Liver (tissue), 9 donors: ENCODE results near the gene PCYT2. TPM values are rescaled to one million over a fixed set of nuclear protein-coding genes. Genes with fewer than 3 reads are reported as not detected.

Experiments used
- DNase-seq: peaks from one replicate; pipeline ENCODE4 v3.0.0-alpha.2; 2017; ENCODE audit warnings: low spot score
- H3K27ac ChIP-seq, 2 donors: one replicate each; pipeline ENCODE4 v1.7.0; 2013; ENCODE audit warnings: inconsistent platforms in 2 of 2, low read length in 2 of 2, control low read depth in 1 of 2, low read depth in 1 of 2, mild to moderate bottlenecking in 1 of 2
- H3K27me3 ChIP-seq, 4 donors: one replicate each; pipeline versions ENCODE4 v1.6.1 to v1.7.0; 2013; ENCODE audit warnings: low read length in 3 of 4, inconsistent platforms in 1 of 4, mild to moderate bottlenecking in 1 of 4, moderate library complexity in 1 of 4; ENCODE audit not compliant: control insufficient read depth in 4 of 4, insufficient read depth in 4 of 4
- H3K36me3 ChIP-seq, 4 donors: one replicate each; pipeline versions ENCODE4 v1.6.1 to v1.7.0; 2013; ENCODE audit warnings: low read length in 3 of 4, mild to moderate bottlenecking in 3 of 4, low read depth in 1 of 4, moderate library complexity in 1 of 4; ENCODE audit not compliant: control insufficient read depth in 4 of 4, insufficient read depth in 3 of 4
- H3K4me1 ChIP-seq, 4 donors: one replicate each; pipeline versions ENCODE4 v1.6.1 to v1.7.0; 2013; ENCODE audit warnings: low read length in 3 of 4, mild to moderate bottlenecking in 3 of 4, moderate library complexity in 1 of 4; ENCODE audit not compliant: control insufficient read depth in 4 of 4, insufficient read depth in 4 of 4
- H3K4me3 ChIP-seq, 3 donors: one replicate each; pipeline versions ENCODE4 v1.6.1 to v1.7.0; 2013; ENCODE audit warnings: low read length in 3 of 3, control low read depth in 1 of 3, low read depth in 1 of 3, mild to moderate bottlenecking in 1 of 3
- H3K9ac ChIP-seq, 2 donors: one replicate each; pipeline ENCODE4 v1.7.0; 2013; ENCODE audit warnings: low read length in 2 of 2, mild to moderate bottlenecking in 2 of 2, moderate library complexity in 2 of 2, control low read depth in 1 of 2, low read depth in 1 of 2
- H3K9me3 ChIP-seq, 4 donors: one replicate each; pipeline versions ENCODE4 v1.6.1 to v1.7.0; 2013; ENCODE audit warnings: low read length in 3 of 4; ENCODE audit not compliant: control insufficient read depth in 4 of 4
- HNF4A ChIP-seq, 2 donors: conservative IDR thresholded peaks; 2 replicates each; pipeline ENCODE4 v1.6.1; 2016; ENCODE audit warnings: antibody characterized with exemption in 2 of 2, mild to moderate bottlenecking in 2 of 2
- HNF4G ChIP-seq: IDR thresholded peaks from 2 replicates; pipeline ENCODE4 v1.6.1; 2016; ENCODE audit warnings: antibody characterized with exemption
- JUND ChIP-seq, 2 donors: IDR thresholded peaks; 2 replicates each; pipeline ENCODE4 v1.6.1; 2016; ENCODE audit warnings: antibody characterized with exemption in 2 of 2
- NR2F2 ChIP-seq: IDR thresholded peaks from 2 replicates; pipeline ENCODE4 v1.6.1; 2016; ENCODE audit warnings: antibody characterized with exemption
- RAD21 ChIP-seq, 2 donors: IDR thresholded peaks; 2 replicates each; pipeline ENCODE4 v1.6.1; 2016; ENCODE audit warnings: antibody characterized with exemption in 2 of 2, mild to moderate bottlenecking in 2 of 2
- RXRA ChIP-seq, 2 donors: IDR thresholded peaks; 2 replicates each; pipeline ENCODE4 v1.6.1; 2017 to 2018; ENCODE audit warnings: antibody characterized with exemption in 2 of 2, mild to moderate bottlenecking in 1 of 2
- TAF1 ChIP-seq: conservative IDR thresholded peaks from 2 replicates; pipeline ENCODE4 v1.6.1; 2016; ENCODE audit warnings: antibody characterized with exemption, mild to moderate bottlenecking
- WGBS: extraction: QIAGEN DNeasy Blood & Tissue Kit; methylation state at CpG from one replicate; pipeline ENCODE4 v1.1.7; 2013; 5-methylcytosine and 5-hydroxymethylcytosine counted together
- polyA plus RNA-seq, 2 donors: library from polyadenylated mRNA; stranded (reverse) in 1 of 2; unstranded in 1 of 2; fragments of 200-250 nt in 1 of 2; fragments of >200 nt in 1 of 2; fragmentation: Nextera tagmentation in 1 of 2; extraction: Ambion mirVana in 1 of 2; gene quantifications; one replicate each; pipeline versions ENCODE4 v1.2.1 to v1.2.3, GENCODE V29; 2013 to 2015
- total RNA-seq, 2 donors: library from RNA; depleted of rRNA; stranded (reverse); fragments of >200 nt; gene quantifications; one replicate each; pipeline ENCODE4 v1.2.3, GENCODE V29; 2014
- TF ChIP-seq, protein P1 (sequence below): IDR thresholded peaks from 2 replicates; pipeline ENCODE4 v1.6.1; 2016; ENCODE audit warnings: antibody characterized with exemption
- TF ChIP-seq, protein P2 (sequence below): IDR thresholded peaks from 2 replicates; pipeline ENCODE4 v1.6.1; 2016; ENCODE audit warnings: antibody characterized with exemption, mild to moderate bottlenecking
- TF ChIP-seq, protein P3 (sequence below): IDR thresholded peaks from 2 replicates; pipeline ENCODE4 v1.6.1; 2016; ENCODE audit warnings: antibody characterized with exemption
- donor health status: healthy.
- donor health status: healthy.
- donor health status: healthy.
- donor health status: healthy.
- donor health status: healthy.

Gene PCYT2
- total and polyA plus RNA-seq, 4 donors, result 63.9 to 101 (median 88.4) TPM

DNA sequence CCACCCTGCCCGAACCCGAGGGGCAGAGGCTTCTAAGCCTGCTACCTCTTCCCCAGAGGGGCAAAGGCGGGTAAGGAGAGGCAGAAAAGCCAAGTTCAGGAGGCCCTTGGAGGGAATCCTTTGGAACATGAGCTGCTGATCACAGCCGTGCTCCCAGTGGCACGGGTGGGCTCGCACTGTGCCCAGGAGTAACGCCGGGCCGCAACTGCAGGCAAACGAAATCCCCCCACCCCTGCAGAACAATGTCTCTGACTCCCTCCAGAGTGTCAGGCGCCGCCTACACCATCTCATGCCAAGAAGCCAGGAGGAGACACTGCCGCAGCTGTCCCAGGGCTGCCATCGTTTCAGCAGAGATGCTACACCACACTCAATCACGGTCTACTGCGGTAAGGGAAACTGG lies 59.8 kb downstream of the PCYT2 start:
- Histone ChIP-seq H3K4me1 (peaks cover 0 to 15% (median 11%) of the 10 kb centered on the region in 4 donors), H3K36me3 (peaks cover 34 to 50% (median 42%) of the 10 kb centered on the region in 4 donors), H3K4me3 (no peak overlapping the region), H3K27ac (no peak overlapping the region), H3K9ac (no peak overlapping the region), H3K9me3 (no peaks in the 10 kb centered on the region), H3K27me3 (no peaks in the 10 kb centered on the region)
- WGBS, result 96% methylated on average over 16 of the region's 16 CpGs
- TF ChIP-seq RAD21 (IDR thresholded peaks at IDR 0.05), result no peak
- TF ChIP-seq, protein P1, sequence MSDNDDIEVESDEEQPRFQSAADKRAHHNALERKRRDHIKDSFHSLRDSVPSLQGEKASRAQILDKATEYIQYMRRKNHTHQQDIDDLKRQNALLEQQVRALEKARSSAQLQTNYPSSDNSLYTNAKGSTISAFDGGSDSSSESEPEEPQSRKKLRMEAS, result no peak
- TF ChIP-seq, protein P2, sequence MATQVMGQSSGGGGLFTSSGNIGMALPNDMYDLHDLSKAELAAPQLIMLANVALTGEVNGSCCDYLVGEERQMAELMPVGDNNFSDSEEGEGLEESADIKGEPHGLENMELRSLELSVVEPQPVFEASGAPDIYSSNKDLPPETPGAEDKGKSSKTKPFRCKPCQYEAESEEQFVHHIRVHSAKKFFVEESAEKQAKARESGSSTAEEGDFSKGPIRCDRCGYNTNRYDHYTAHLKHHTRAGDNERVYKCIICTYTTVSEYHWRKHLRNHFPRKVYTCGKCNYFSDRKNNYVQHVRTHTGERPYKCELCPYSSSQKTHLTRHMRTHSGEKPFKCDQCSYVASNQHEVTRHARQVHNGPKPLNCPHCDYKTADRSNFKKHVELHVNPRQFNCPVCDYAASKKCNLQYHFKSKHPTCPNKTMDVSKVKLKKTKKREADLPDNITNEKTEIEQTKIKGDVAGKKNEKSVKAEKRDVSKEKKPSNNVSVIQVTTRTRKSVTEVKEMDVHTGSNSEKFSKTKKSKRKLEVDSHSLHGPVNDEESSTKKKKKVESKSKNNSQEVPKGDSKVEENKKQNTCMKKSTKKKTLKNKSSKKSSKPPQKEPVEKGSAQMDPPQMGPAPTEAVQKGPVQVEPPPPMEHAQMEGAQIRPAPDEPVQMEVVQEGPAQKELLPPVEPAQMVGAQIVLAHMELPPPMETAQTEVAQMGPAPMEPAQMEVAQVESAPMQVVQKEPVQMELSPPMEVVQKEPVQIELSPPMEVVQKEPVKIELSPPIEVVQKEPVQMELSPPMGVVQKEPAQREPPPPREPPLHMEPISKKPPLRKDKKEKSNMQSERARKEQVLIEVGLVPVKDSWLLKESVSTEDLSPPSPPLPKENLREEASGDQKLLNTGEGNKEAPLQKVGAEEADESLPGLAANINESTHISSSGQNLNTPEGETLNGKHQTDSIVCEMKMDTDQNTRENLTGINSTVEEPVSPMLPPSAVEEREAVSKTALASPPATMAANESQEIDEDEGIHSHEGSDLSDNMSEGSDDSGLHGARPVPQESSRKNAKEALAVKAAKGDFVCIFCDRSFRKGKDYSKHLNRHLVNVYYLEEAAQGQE, result no peak
- no peak for TF ChIP-seq HNF4G
- no peak for TF ChIP-seq NR2F2
- TF ChIP-seq HNF4A (conservative IDR thresholded peaks at IDR 0.05), result no peak
- no peak for TF ChIP-seq RXRA (IDR thresholded peaks at IDR 0.05)
- TF ChIP-seq TAF1, result no peak
- no peak for TF ChIP-seq JUND (IDR thresholded peaks at IDR 0.05)
- TF ChIP-seq, protein P3, sequence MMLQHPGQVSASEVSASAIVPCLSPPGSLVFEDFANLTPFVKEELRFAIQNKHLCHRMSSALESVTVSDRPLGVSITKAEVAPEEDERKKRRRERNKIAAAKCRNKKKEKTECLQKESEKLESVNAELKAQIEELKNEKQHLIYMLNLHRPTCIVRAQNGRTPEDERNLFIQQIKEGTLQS, result no peak
- DNase-seq, result no peak

Other genes starting within 250 kb of the PCYT2 start
- gene OXLD1, start 244.8 kb downstream of the PCYT2 start, total RNA-seq, result 10 to 100 TPM; 11.2 to 15.2 TPM
- gene OXLD1, start 244.8 kb downstream of the PCYT2 start, polyA plus RNA-seq, result 10 to 100 TPM; 22.8 to 26.4 TPM
- gene CCDC137, start 244.7 kb downstream of the PCYT2 start, total RNA-seq, result 1 to 10 TPM; 4.3 to 4.8 TPM
- 1 to 10 TPM; 5.7 to 6.9 TPM for gene CCDC137, start 244.7 kb downstream of the PCYT2 start, polyA plus RNA-seq
- gene ARL16, start 227.6 kb downstream of the PCYT2 start, total RNA-seq, result 10 to 100 TPM in 1 of 2 donors, 1 to 10 TPM in 1; 9.8 to 12.9 TPM
- 10 to 100 TPM in 1 of 2 donors, 1 to 10 TPM in 1; 7.9 to 24.3 TPM for gene ARL16, start 227.6 kb downstream of the PCYT2 start, polyA plus RNA-seq
- 10 to 100 TPM; 27.6 to 31.6 TPM for gene HGS, start 227.4 kb downstream of the PCYT2 start, total RNA-seq
- 10 to 100 TPM; 21.8 to 28.7 TPM for gene HGS, start 227.4 kb downstream of the PCYT2 start, polyA plus RNA-seq
- 10 to 100 TPM in 1 of 2 donors, 1 to 10 TPM in 1; 9.1 to 15.1 TPM for gene MRPL12, start 208.0 kb downstream of the PCYT2 start, total RNA-seq
- gene MRPL12, start 208.0 kb downstream of the PCYT2 start, polyA plus RNA-seq, result 100 to 1,000 TPM; 103 to 121 TPM
- 10 to 100 TPM; 19.8 to 54.6 TPM for gene SLC25A10, start 199.1 kb downstream of the PCYT2 start, total RNA-seq
- 10 to 100 TPM; 36.7 to 51.2 TPM for gene SLC25A10, start 199.1 kb downstream of the PCYT2 start, polyA plus RNA-seq
- gene GCGR, start 107.2 kb downstream of the PCYT2 start, total RNA-seq, result 10 to 100 TPM; 20.7 to 72.0 TPM
- gene GCGR, start 107.2 kb downstream of the PCYT2 start, polyA plus RNA-seq, result 10 to 100 TPM; 42.0 to 55.8 TPM
- gene MCRIP1, start 78.1 kb downstream of the PCYT2 start, total RNA-seq, result 10 to 100 TPM; 16.6 to 42.0 TPM
- 10 to 100 TPM; 24.2 to 28.2 TPM for gene MCRIP1, start 78.1 kb downstream of the PCYT2 start, polyA plus RNA-seq
- not detected for gene PPP1R27, start 76.3 kb downstream of the PCYT2 start, total RNA-seq
- under 1 TPM; 0.31 to 0.35 TPM for gene PPP1R27, start 76.3 kb downstream of the PCYT2 start, polyA plus RNA-seq
- gene P4HB, start 50.9 kb downstream of the PCYT2 start, total RNA-seq, result 1,000 to 10,000 TPM; 1,086 to 3,361 TPM
- gene P4HB, start 50.9 kb downstream of the PCYT2 start, polyA plus RNA-seq, result 1,000 to 10,000 TPM in 1 of 2 donors, 100 to 1,000 TPM in 1; 1,000 to 2,066 TPM
- 10 to 100 TPM; 35.5 to 47.3 TPM for gene ARHGDIA, start 40.1 kb downstream of the PCYT2 start, total RNA-seq
- 100 to 1,000 TPM; 103 to 142 TPM for gene ARHGDIA, start 40.1 kb downstream of the PCYT2 start, polyA plus RNA-seq
- gene ALYREF, start 19.8 kb downstream of the PCYT2 start, total RNA-seq, result 10 to 100 TPM; 22.6 to 67.4 TPM
- 10 to 100 TPM in 1 of 2 donors, 1 to 10 TPM in 1; 2.5 to 24.6 TPM for gene ALYREF, start 19.8 kb downstream of the PCYT2 start, polyA plus RNA-seq
- gene ANAPC11, start 19.7 kb downstream of the PCYT2 start, total RNA-seq, result 10 to 100 TPM; 71.0 to 78.7 TPM
- gene ANAPC11, start 19.7 kb downstream of the PCYT2 start, polyA plus RNA-seq, result 100 to 1,000 TPM; 160 to 246 TPM
- under 1 TPM; 0.25 to 0.84 TPM for gene NPB, start 9.2 kb downstream of the PCYT2 start, total RNA-seq
- under 1 TPM; 0.15 to 0.92 TPM for gene NPB, start 9.2 kb downstream of the PCYT2 start, polyA plus RNA-seq
- 10 to 100 TPM; 13.5 to 16.5 TPM for gene SIRT7, start 6.8 kb upstream of the PCYT2 start, total RNA-seq
- gene SIRT7, start 6.8 kb upstream of the PCYT2 start, polyA plus RNA-seq, result 1 to 10 TPM; 7.1 to 9.4 TPM
- 10 to 100 TPM; 11.7 to 17.0 TPM for gene MAFG, start 16.3 kb upstream of the PCYT2 start, total RNA-seq
- 1 to 10 TPM; 3.0 to 6.1 TPM for gene MAFG, start 16.3 kb upstream of the PCYT2 start, polyA plus RNA-seq
- gene PYCR1, start 25.9 kb upstream of the PCYT2 start, total RNA-seq, result 10 to 100 TPM; 10.4 to 14.1 TPM
- 1 to 10 TPM; 5.0 to 5.1 TPM for gene PYCR1, start 25.9 kb upstream of the PCYT2 start, polyA plus RNA-seq
- gene MYADML2, start 35.8 kb upstream of the PCYT2 start, total RNA-seq, result not detected
- gene MYADML2, start 35.8 kb upstream of the PCYT2 start, polyA plus RNA-seq, result not detected
- gene NOTUM, start 49.8 kb upstream of the PCYT2 start, total RNA-seq, result 1 to 10 TPM in 1 of 2 donors, under 1 TPM in 1; 0.19 to 5.4 TPM
- gene NOTUM, start 49.8 kb upstream of the PCYT2 start, polyA plus RNA-seq, result 1 to 10 TPM; 1.1 to 2.0 TPM
- 10 to 100 TPM; 17.8 to 26.2 TPM for gene ASPSCR1, start 66.2 kb upstream of the PCYT2 start, total RNA-seq
- 10 to 100 TPM; 19.0 to 21.7 TPM for gene ASPSCR1, start 66.2 kb upstream of the PCYT2 start, polyA plus RNA-seq
- gene CENPX, start 111.5 kb upstream of the PCYT2 start, total RNA-seq, result 10 to 100 TPM; 22.5 to 40.6 TPM
- 10 to 100 TPM; 49.2 to 83.9 TPM for gene CENPX, start 111.5 kb upstream of the PCYT2 start, polyA plus RNA-seq
- 10 to 100 TPM in 1 of 2 donors, 1 to 10 TPM in 1; 7.2 to 14.1 TPM for gene LRRC45, start 111.9 kb upstream of the PCYT2 start, total RNA-seq
- 1 to 10 TPM; 4.0 to 6.8 TPM for gene LRRC45, start 111.9 kb upstream of the PCYT2 start, polyA plus RNA-seq
- gene RAC3, start 120.3 kb upstream of the PCYT2 start, total RNA-seq, result 1 to 10 TPM; 3.1 to 6.3 TPM
- 1 to 10 TPM in 1 of 2 donors, under 1 TPM in 1; 0.63 to 3.5 TPM for gene RAC3, start 120.3 kb upstream of the PCYT2 start, polyA plus RNA-seq
- gene DCXR, start 126.3 kb upstream of the PCYT2 start, total RNA-seq, result 100 to 1,000 TPM in 1 of 2 donors, 10 to 100 TPM in 1; 58.6 to 504 TPM
- gene DCXR, start 126.3 kb upstream of the PCYT2 start, polyA plus RNA-seq, result 1,000 to 10,000 TPM in 1 of 2 donors, 100 to 1,000 TPM in 1; 667 to 1,190 TPM
- 10 to 100 TPM; 15.0 to 23.7 TPM for gene RFNG, start 140.4 kb upstream of the PCYT2 start, total RNA-seq
- gene RFNG, start 140.4 kb upstream of the PCYT2 start, polyA plus RNA-seq, result 10 to 100 TPM; 23.2 to 36.0 TPM
- gene GPS1, start 140.5 kb upstream of the PCYT2 start, total RNA-seq, result 10 to 100 TPM; 59.4 to 66.3 TPM
- 10 to 100 TPM; 53.9 to 58.3 TPM for gene GPS1, start 140.5 kb upstream of the PCYT2 start, polyA plus RNA-seq
- gene DUS1L, start 154.4 kb upstream of the PCYT2 start, total RNA-seq, result 10 to 100 TPM; 40.6 to 59.5 TPM
- 10 to 100 TPM; 47.2 to 74.7 TPM for gene DUS1L, start 154.4 kb upstream of the PCYT2 start, polyA plus RNA-seq
- 100 to 1,000 TPM; 184 to 229 TPM for gene FASN, start 186.8 kb upstream of the PCYT2 start, total RNA-seq
- gene FASN, start 186.8 kb upstream of the PCYT2 start, polyA plus RNA-seq, result 10 to 100 TPM; 53.1 to 75.3 TPM